Calu3 (cell line): Measurements from ENCODE around the gene FOXC2. TPM values are rescaled to one million over a fixed set of nuclear protein-coding genes. Genes with fewer than 3 reads are reported as not detected.

Experiments used
- BruUV-seq: library from RNA; stranded (reverse); fragments of 400-500 nt; replicated peaks from 2 replicates; lab custom pipeline; 2021; lab: Mats Ljungman, UMichigan
- CTCF ChIA-PET: fragments of 300-600 bp; sonication (Branson Sonifier 250); formaldehyde crosslinking; loops from one replicate; lab custom pipeline; 2022; ENCODE audit warnings: antibody characterized with exemption; lab: Charles Lee
- DNase-seq: peaks from one replicate; pipeline ENCODE4 v3.0.0; 2022
- H3K27ac Mint-ChIP-seq: one replicate; pipeline ENCODE4 v1.8.0; 2022; ENCODE audit warnings: mixed read lengths; ENCODE audit not compliant: unreplicated experiment
- H3K27me3 Mint-ChIP-seq: one replicate; pipeline ENCODE4 v1.8.0; 2022; ENCODE audit warnings: mixed read lengths; ENCODE audit not compliant: unreplicated experiment
- H3K36me3 Mint-ChIP-seq: one replicate; pipeline ENCODE4 v1.8.0; 2022; ENCODE audit warnings: mild to moderate bottlenecking, moderate library complexity, mixed read lengths; ENCODE audit not compliant: insufficient read depth, unreplicated experiment
- H3K4me1 Mint-ChIP-seq: one replicate; pipeline ENCODE4 v1.8.0; 2022; ENCODE audit warnings: mild to moderate bottlenecking, low read depth, mixed read lengths; ENCODE audit not compliant: unreplicated experiment
- H3K4me3 Mint-ChIP-seq: one replicate; pipeline ENCODE4 v1.8.0; 2022; ENCODE audit warnings: mild to moderate bottlenecking, low read depth, moderate library complexity, mixed read lengths; ENCODE audit not compliant: unreplicated experiment
- H3K9me3 Mint-ChIP-seq: one replicate; pipeline ENCODE4 v1.8.0; 2022; ENCODE audit warnings: low read depth, mixed read lengths; ENCODE audit not compliant: unreplicated experiment
- intact Hi-C: fragments of 100-400 bp; cut with micrococcal nuclease; formaldehyde crosslinking; loops from one replicate; pipeline ENCODE4 v1.10.0; 2022; ENCODE audit not compliant: unreplicated experiment
- total RNA-seq: library from RNA; stranded (reverse); gene quantifications from 2 replicates; pipeline ENCODE4 v1.2.3, GENCODE V29; 2022
- TF ChIP-seq, protein P1 (sequence below): fragments of 200-600 bp; IDR thresholded peaks from one replicate; pipeline ENCODE4 v1.8.0; 2022; ENCODE audit warnings: antibody characterized with exemption; ENCODE audit not compliant: unreplicated experiment

FOXC2 gene
- total RNA-seq, 1 experiment from 2014 or later = 10.9 TPM

- Mint-ChIP-seq H3K27me3 (no peaks in the 10 kb centered on the region), H3K9me3 (no peaks in the 10 kb centered on the region), H3K4me1 (no peaks in the 10 kb centered on the region), H3K36me3 (peaks cover 38% of the 10 kb centered on the region), H3K27ac (no peak overlapping the region), H3K4me3 (no peak overlapping the region)
- no TSS peak for BruUV-seq
- TF ChIP-seq, protein P1, sequence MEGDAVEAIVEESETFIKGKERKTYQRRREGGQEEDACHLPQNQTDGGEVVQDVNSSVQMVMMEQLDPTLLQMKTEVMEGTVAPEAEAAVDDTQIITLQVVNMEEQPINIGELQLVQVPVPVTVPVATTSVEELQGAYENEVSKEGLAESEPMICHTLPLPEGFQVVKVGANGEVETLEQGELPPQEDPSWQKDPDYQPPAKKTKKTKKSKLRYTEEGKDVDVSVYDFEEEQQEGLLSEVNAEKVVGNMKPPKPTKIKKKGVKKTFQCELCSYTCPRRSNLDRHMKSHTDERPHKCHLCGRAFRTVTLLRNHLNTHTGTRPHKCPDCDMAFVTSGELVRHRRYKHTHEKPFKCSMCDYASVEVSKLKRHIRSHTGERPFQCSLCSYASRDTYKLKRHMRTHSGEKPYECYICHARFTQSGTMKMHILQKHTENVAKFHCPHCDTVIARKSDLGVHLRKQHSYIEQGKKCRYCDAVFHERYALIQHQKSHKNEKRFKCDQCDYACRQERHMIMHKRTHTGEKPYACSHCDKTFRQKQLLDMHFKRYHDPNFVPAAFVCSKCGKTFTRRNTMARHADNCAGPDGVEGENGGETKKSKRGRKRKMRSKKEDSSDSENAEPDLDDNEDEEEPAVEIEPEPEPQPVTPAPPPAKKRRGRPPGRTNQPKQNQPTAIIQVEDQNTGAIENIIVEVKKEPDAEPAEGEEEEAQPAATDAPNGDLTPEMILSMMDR = no peak
- no peak for DNase-seq
- intact Hi-C loops = no loop called here
- CTCF ChIA-PET = interaction anchor here (0.7 kb wide), 1 partner anchor 375 kb away, joined by 3 read pairs; no protein-coding TSS in a partner anchor
Observed at GRCh38 chr16:86540894-86541293, 25.7 kb upstream of the FOXC2 start.

- TF ChIP-seq, protein P1 = no peak
- no peaks in the 10 kb centered on the region for H3K9me3 Mint-ChIP-seq
- H3K27ac Mint-ChIP-seq = no peak overlapping the region
- intact Hi-C loops = no loop called here
- BruUV-seq = no TSS peak
- H3K27me3 Mint-ChIP-seq = no peaks in the 10 kb centered on the region
- H3K4me3 Mint-ChIP-seq = no peak overlapping the region
- no peaks in the 10 kb centered on the region for H3K4me1 Mint-ChIP-seq
- H3K36me3 Mint-ChIP-seq = peaks cover 45% of the 10 kb centered on the region
- no peak for DNase-seq
- CTCF ChIA-PET = interaction anchor here (0.7 kb wide), 1 partner anchor 375 kb away, joined by 3 read pairs; no protein-coding TSS in a partner anchor
Observed at GRCh38 chr16:86541560-86541959, 25.1 kb upstream of the FOXC2 start.

DNA sequence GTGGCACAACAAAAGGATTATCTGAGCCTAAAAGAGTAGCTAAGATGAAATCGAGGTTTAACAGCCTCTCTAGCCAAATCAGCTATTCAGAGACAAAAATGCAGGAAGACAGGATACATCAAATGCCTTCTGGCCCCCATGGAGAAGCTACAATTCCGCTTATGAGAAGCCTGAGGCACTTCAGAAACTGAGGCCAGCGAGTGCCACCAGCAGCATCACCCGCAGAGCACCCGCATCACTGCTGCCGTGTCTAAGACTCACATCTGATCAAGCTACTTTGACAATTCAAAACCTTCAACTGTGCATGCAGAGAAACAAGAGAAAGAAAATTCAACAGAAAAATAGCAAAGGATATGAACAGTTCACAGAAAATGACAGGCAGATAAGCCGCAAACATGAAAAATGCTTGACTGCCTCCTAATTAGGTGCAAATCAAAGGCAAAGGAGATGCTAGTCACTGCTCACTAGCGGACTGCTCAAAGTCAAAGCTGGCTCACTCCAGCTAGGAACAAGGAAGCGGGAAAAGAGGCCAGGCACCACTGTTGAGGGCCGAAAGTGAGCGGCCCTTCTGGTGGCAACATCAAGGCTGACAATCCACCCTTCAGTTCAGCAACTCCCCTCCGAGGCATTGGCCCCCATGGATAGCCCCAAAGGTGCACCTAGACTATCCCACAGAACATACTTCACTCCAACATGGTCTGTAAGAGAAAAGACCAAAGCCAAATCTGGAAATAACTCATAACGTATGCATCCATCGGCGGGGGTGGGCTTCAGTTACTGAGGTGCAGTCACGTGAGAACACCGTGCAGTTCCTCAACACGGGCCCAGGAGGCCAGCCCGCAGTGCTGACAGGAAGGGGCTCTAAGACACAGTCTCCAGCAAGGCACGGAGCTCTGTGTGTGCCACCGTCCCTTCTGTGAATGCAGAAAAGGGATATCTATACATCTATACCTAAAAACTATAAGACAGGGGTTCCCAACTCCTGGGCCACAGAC is 23.6 kb upstream of the FOXC2 start:
- intact Hi-C loops = no loop called here
- no peak overlapping the region for H3K4me3 Mint-ChIP-seq
- no peak for DNase-seq
- no peaks in the 10 kb centered on the region for H3K4me1 Mint-ChIP-seq
- BruUV-seq = no TSS peak
- TF ChIP-seq, protein P1 = no peak
- H3K36me3 Mint-ChIP-seq = peaks cover 47% of the 10 kb centered on the region
- no peak overlapping the region for H3K27ac Mint-ChIP-seq
- CTCF ChIA-PET = interaction anchor here (0.5 kb wide), 1 partner anchor 860 kb away, joined by 4 read pairs; no protein-coding TSS in a partner anchor
- no peaks in the 10 kb centered on the region for H3K27me3 Mint-ChIP-seq
- H3K9me3 Mint-ChIP-seq = no peaks in the 10 kb centered on the region

GRCh38 chr16:86545481-86545880 is 21.1 kb upstream of the FOXC2 start:
- no peaks in the 10 kb centered on the region for H3K4me1 Mint-ChIP-seq
- no peak overlapping the region for H3K4me3 Mint-ChIP-seq
- no peak overlapping the region for H3K27ac Mint-ChIP-seq
- H3K9me3 Mint-ChIP-seq = no peaks in the 10 kb centered on the region
- no peaks in the 10 kb centered on the region for H3K27me3 Mint-ChIP-seq
- no peak for DNase-seq
- TF ChIP-seq, protein P1 = no peak
- intact Hi-C loops = no loop called here
- no TSS peak for BruUV-seq
- CTCF ChIA-PET = no interaction called here
- peaks cover 40% of the 10 kb centered on the region for H3K36me3 Mint-ChIP-seq
